HepG2 (cell line): ENCODE results near the gene THADA. TPM values are rescaled to one million over a fixed set of nuclear protein-coding genes. Genes with fewer than 3 reads are reported as not detected.
A peak's percentile ranks its signal among the peaks of the same experiment; 100 is the strongest.

Experiments used
- CEBPZ ChIP-seq: IDR thresholded peaks from 2 replicates; pipeline ENCODE4 v1.6.1; 2012; ENCODE audit warnings: low read length, improper control_type of control experiment
- DR1 ChIP-seq: sonication (generic); formaldehyde crosslinking; IDR thresholded peaks from 2 replicates; pipeline ENCODE4 v1.8.0; 2021; ENCODE audit warnings: mild to moderate bottlenecking, missing genetic modification reagents, inconsistent platforms
- KAT7 ChIP-seq: IDR thresholded peaks from 2 replicates; pipeline ENCODE4 v1.6.1; 2018; ENCODE audit warnings: borderline replicate concordance, missing compliant biosample characterization
- NCOA5 ChIP-seq: sonication (generic); formaldehyde crosslinking; IDR thresholded peaks from 2 replicates; pipeline ENCODE4 v1.4.0; 2020; ENCODE audit warnings: missing genetic modification reagents
- PHF20 ChIP-seq: sonication (generic); formaldehyde crosslinking; IDR thresholded peaks from 2 replicates; pipeline ENCODE4 v1.5.0; 2020; ENCODE audit warnings: mild to moderate bottlenecking, missing genetic modification reagents
- POLR2G ChIP-seq: fragments of 200-400 bp; formaldehyde crosslinking; IDR thresholded peaks from 2 replicates; pipeline ENCODE4 v1.6.1; 2018; ENCODE audit warnings: mild to moderate bottlenecking, low read depth, low read length, moderate library complexity
- REL ChIP-seq: sonication (generic); formaldehyde crosslinking; conservative IDR thresholded peaks from 2 replicates; pipeline ENCODE4 v1.8.0; 2022; ENCODE audit warnings: mild to moderate bottlenecking, missing genetic modification reagents, moderate library complexity
- SALL1 ChIP-seq: sonication (generic); formaldehyde crosslinking; IDR thresholded peaks from 2 replicates; pipeline ENCODE4 v1.8.0; 2022; ENCODE audit warnings: mild to moderate bottlenecking, missing genetic modification reagents
- SKIL ChIP-seq: sonication (generic); formaldehyde crosslinking; IDR thresholded peaks from 2 replicates; pipeline ENCODE4 v1.8.0; 2022; ENCODE audit warnings: missing genetic modification reagents, mild to moderate bottlenecking, moderate library complexity, borderline replicate concordance
- TAF1 ChIP-seq: sonication (generic); formaldehyde crosslinking; IDR thresholded peaks from 2 replicates; pipeline ENCODE4 v1.4.0; 2020; ENCODE audit warnings: missing genetic modification reagents
- TOPORS ChIP-seq: sonication (generic); formaldehyde crosslinking; IDR thresholded peaks from 2 replicates; pipeline ENCODE4 v1.8.0; 2023; ENCODE audit warnings: mild to moderate bottlenecking, missing genetic modification reagents
- ZFY ChIP-seq: sonication (generic); formaldehyde crosslinking; IDR thresholded peaks from 2 replicates; pipeline ENCODE4 v1.4.0; 2020; ENCODE audit warnings: missing genetic modification reagents
- ZMAT3 ChIP-seq: sonication (generic); formaldehyde crosslinking; conservative IDR thresholded peaks from 2 replicates; pipeline ENCODE4 v1.7.0; 2021; ENCODE audit warnings: missing genetic modification reagents
- ZMYM4 ChIP-seq: sonication (generic); formaldehyde crosslinking; IDR thresholded peaks from 2 replicates; pipeline ENCODE4 v1.8.1; 2023; ENCODE audit warnings: mild to moderate bottlenecking, missing genetic modification reagents
- ZNF251 ChIP-seq: sonication (generic); formaldehyde crosslinking; IDR thresholded peaks from 2 replicates; pipeline ENCODE4 v1.9.0; 2021; ENCODE audit warnings: mild to moderate bottlenecking, missing genetic modification reagents
- ZNF274 ChIP-seq: sonication (generic); formaldehyde crosslinking; IDR thresholded peaks from 2 replicates; pipeline ENCODE4 v1.5.1; 2020; ENCODE audit warnings: mild to moderate bottlenecking, missing genetic modification reagents
- ZNF430 ChIP-seq: sonication (generic); formaldehyde crosslinking; IDR thresholded peaks from 2 replicates; pipeline ENCODE4 v1.9.0; 2021; ENCODE audit warnings: mild to moderate bottlenecking, missing genetic modification reagents
- ZNF546 ChIP-seq: sonication (generic); formaldehyde crosslinking; conservative IDR thresholded peaks from 2 replicates; pipeline ENCODE4 v1.8.1; 2023; ENCODE audit warnings: mild to moderate bottlenecking, missing genetic modification reagents
- ZNF564 ChIP-seq: sonication (generic); formaldehyde crosslinking; IDR thresholded peaks from 2 replicates; pipeline ENCODE4 v1.8.1; 2023; ENCODE audit warnings: mild to moderate bottlenecking, missing genetic modification reagents
- ZNF572 ChIP-seq: sonication (generic); formaldehyde crosslinking; IDR thresholded peaks from 2 replicates; pipeline ENCODE4 v1.5.1; 2020; ENCODE audit warnings: mild to moderate bottlenecking, missing genetic modification reagents
- ZNF598 ChIP-seq: sonication (generic); formaldehyde crosslinking; IDR thresholded peaks from 2 replicates; pipeline ENCODE4 v1.5.1; 2020; ENCODE audit warnings: mild to moderate bottlenecking, missing genetic modification reagents, borderline replicate concordance
- ZSCAN12 ChIP-seq: sonication (generic); formaldehyde crosslinking; IDR thresholded peaks from 2 replicates; pipeline ENCODE4 v1.9.0; 2021; ENCODE audit warnings: mild to moderate bottlenecking, missing genetic modification reagents
- polyA plus RNA-seq, 8 experiments: library from polyadenylated mRNA; depleted of rRNA in 3 of 8; stranded (reverse) in 7 of 8; unstranded in 1 of 8; fragments of >200 nt; fragmentation: Illumina TruSeq in 4 of 8; extraction: Trizol in 4 of 8; gene quantifications; 2 replicates each; pipeline versions ENCODE4 v1.2.1 to v1.2.3, GENCODE V29; 2011 to 2016; ENCODE audit warnings: low read depth in 4 of 8, missing spikeins in 1 of 8, mixed read lengths in 1 of 8; ENCODE audit not compliant: insufficient read depth in 1 of 8
- total RNA-seq, 5 experiments: library from RNA; depleted of rRNA; stranded (reverse); fragments of >200 nt; fragmentation: Illumina TruSeq; extraction: Trizol; gene quantifications; 2 replicates each; pipeline ENCODE4 v1.2.3, GENCODE V29; 2016; ENCODE audit warnings: low read depth in 1 of 5
- TF ChIP-seq, protein P1 (sequence below): IDR thresholded peaks from 2 replicates; pipeline ENCODE4 v1.6.1; 2018; ENCODE audit warnings: missing genetic modification reagents
- TF ChIP-seq, protein P2 (sequence below): IDR thresholded peaks from 2 replicates; pipeline ENCODE4 v1.6.1; 2016; ENCODE audit warnings: control low read depth

THADA gene
- total and polyA plus RNA-seq, 2 of the 13 experiments (the other 11 are each of a cell fraction or from before 2014, with no cell fraction given) = 12.7 to 21.7 TPM

GRCh38 chr2:43255296-43255910, 340.4 kb downstream of the THADA start (continued):
- TF ChIP-seq ZNF564 (CRISPR knock-in tag) (no peak), ZNF251 (no peak), NCOA5 (no peak), PHF20 (no peak), ZSCAN12 (CRISPR knock-in tag) (no peak), REL (no peak), ZNF546 (CRISPR knock-in tag) (no peak), ZMAT3 (CRISPR knock-in tag) (no peak), DR1 (CRISPR knock-in tag) (no peak), ZMYM4 (CRISPR knock-in tag) (peak; percentile 39; the same call in 1 of the 2 replicates), POLR2G (no peak), TOPORS (CRISPR knock-in tag) (no peak), SKIL (CRISPR knock-in tag) (no peak), ZNF274 (0 out of 2 replicates have a peak, but pooled peaks have one; percentile 31), TAF1 (CRISPR knock-in tag) (no peak), ZNF430 (CRISPR knock-in tag) (no peak), ZNF598 (CRISPR knock-in tag) (peak; percentile 80; the same call in 1 of the 2 replicates), ZNF572 (CRISPR knock-in tag) (no peak), SALL1 (CRISPR knock-in tag) (peak; percentile 29; the same call in 1 of the 2 replicates), KAT7 (CRISPR knock-in tag) (no peak), ZFY (CRISPR knock-in tag) (no peak), CEBPZ (no peak)
- TF ChIP-seq, protein P1, sequence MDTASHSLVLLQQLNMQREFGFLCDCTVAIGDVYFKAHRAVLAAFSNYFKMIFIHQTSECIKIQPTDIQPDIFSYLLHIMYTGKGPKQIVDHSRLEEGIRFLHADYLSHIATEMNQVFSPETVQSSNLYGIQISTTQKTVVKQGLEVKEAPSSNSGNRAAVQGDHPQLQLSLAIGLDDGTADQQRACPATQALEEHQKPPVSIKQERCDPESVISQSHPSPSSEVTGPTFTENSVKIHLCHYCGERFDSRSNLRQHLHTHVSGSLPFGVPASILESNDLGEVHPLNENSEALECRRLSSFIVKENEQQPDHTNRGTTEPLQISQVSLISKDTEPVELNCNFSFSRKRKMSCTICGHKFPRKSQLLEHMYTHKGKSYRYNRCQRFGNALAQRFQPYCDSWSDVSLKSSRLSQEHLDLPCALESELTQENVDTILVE (CRISPR knock-in tag) = no peak
- TF ChIP-seq, protein P2, sequence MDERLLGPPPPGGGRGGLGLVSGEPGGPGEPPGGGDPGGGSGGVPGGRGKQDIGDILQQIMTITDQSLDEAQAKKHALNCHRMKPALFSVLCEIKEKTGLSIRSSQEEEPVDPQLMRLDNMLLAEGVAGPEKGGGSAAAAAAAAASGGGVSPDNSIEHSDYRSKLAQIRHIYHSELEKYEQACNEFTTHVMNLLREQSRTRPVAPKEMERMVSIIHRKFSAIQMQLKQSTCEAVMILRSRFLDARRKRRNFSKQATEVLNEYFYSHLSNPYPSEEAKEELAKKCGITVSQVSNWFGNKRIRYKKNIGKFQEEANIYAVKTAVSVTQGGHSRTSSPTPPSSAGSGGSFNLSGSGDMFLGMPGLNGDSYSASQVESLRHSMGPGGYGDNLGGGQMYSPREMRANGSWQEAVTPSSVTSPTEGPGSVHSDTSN (CRISPR knock-in tag) = no peak
